Left ventricle myocardium inferior (tissue), 1 donor: Measurements from ENCODE around the gene VPS45. TPM values are rescaled to one million over a fixed set of nuclear protein-coding genes. Genes with fewer than 3 reads are reported as not detected.
A peak's percentile ranks its signal among the peaks of the same experiment; 100 is the strongest.

Source experiments
- DNase-seq: peaks from one replicate; pipeline ENCODE4 v3.0.0-alpha.2; 2020
- H3K27ac ChIP-seq: fragments of 200-600 bp; replicated peaks from 2 replicates; pipeline ENCODE4 v1.8.0; 2021
- H3K27me3 ChIP-seq: fragments of 200-600 bp; 2 replicates; pipeline ENCODE4 v1.8.0; 2021; ENCODE audit warnings: low read depth
- H3K36me3 ChIP-seq: fragments of 200-600 bp; 2 replicates; pipeline ENCODE4 v1.8.0; 2021
- H3K4me1 ChIP-seq: fragments of 200-600 bp; 2 replicates; pipeline ENCODE4 v1.8.0; 2021
- H3K4me3 ChIP-seq: fragments of 200-600 bp; 2 replicates; pipeline ENCODE4 v1.8.0; 2021; ENCODE audit warnings: mild to moderate bottlenecking, moderate library complexity
- H3K9me3 ChIP-seq: fragments of 200-600 bp; replicated peaks from 2 replicates; pipeline ENCODE4 v1.8.0; 2021
- CTCF ChIP-seq: fragments of 200-600 bp; IDR thresholded peaks from 2 replicates; pipeline ENCODE4 v1.8.0; 2021; ENCODE audit warnings: antibody characterized with exemption, mild to moderate bottlenecking, borderline replicate concordance
- intact Hi-C: fragments of 100-400 bp; cut with micrococcal nuclease; formaldehyde crosslinking; loops from one replicate; pipeline ENCODE4 v1.11.0; 2022
- total RNA-seq: library from RNA; stranded (reverse); fragmentation: NEBNext Ultra II Directional; extraction: Animal tissue kit (Norgen Biotek cat#: 25700); gene quantifications from one replicate; pipeline ENCODE4 v1.2.1, GENCODE V29; 2021
- donor health status: DM: no; HTN: yes; CAD: no; lungs with severe emphysema.

Gene VPS45
- total RNA-seq, 1 donor from 2014 or later, result 54.4 TPM

GRCh38 chr1:150109586-150109985 lies 42.0 kb downstream of the VPS45 start:
- Histone ChIP-seq H3K27ac (peak overlapping the region; percentile 37), H3K36me3 (peaks cover 29% of the 10 kb centered on the region), H3K4me3 (no peak overlapping the region), H3K27me3 (no peaks in the 10 kb centered on the region), H3K9me3 (peaks cover 10% of the 10 kb centered on the region), H3K4me1 (no peaks in the 10 kb centered on the region)
- TF ChIP-seq CTCF, result no peak
- no peak for DNase-seq
- intact Hi-C loops, result no loop called here

GRCh38 chr1:150110116-150110515 lies 42.5 kb downstream of the VPS45 start:
- Histone ChIP-seq H3K27me3 (no peaks in the 10 kb centered on the region), H3K27ac (peak overlapping the region; percentile 37), H3K36me3 (peaks cover 34% of the 10 kb centered on the region), H3K4me3 (no peak overlapping the region), H3K9me3 (peaks cover 16% of the 10 kb centered on the region), H3K4me1 (no peaks in the 10 kb centered on the region)
- DNase-seq, result no peak
- intact Hi-C loops, result no loop called here
- TF ChIP-seq CTCF, result no peak

- no peaks in the 10 kb centered on the region for H3K27me3 ChIP-seq
- H3K4me1 ChIP-seq, result no peaks in the 10 kb centered on the region
- no peak for DNase-seq
- no peak overlapping the region for H3K4me3 ChIP-seq
- peaks cover 19% of the 10 kb centered on the region for H3K9me3 ChIP-seq
- no peak for TF ChIP-seq CTCF
- intact Hi-C loops, result no loop called here
- peaks cover 40% of the 10 kb centered on the region for H3K36me3 ChIP-seq
- H3K27ac ChIP-seq, result no peak overlapping the region
These were observed 44.1 kb downstream of the VPS45 start for GRCh38 chr1:150111670-150112069.

- intact Hi-C loops, result no loop called here
- H3K27ac ChIP-seq, result no peak overlapping the region
- H3K36me3 ChIP-seq, result peaks cover 40% of the 10 kb centered on the region
- DNase-seq, result no peak
- TF ChIP-seq CTCF, result no peak
- H3K4me3 ChIP-seq, result no peak overlapping the region
- H3K9me3 ChIP-seq, result peaks cover 19% of the 10 kb centered on the region
- no peaks in the 10 kb centered on the region for H3K4me1 ChIP-seq
- no peaks in the 10 kb centered on the region for H3K27me3 ChIP-seq
These were observed 47.5 kb downstream of the VPS45 start for GRCh38 chr1:150115121-150115520.

GRCh38 chr1:150118716-150119115 lies 51.1 kb downstream of the VPS45 start:
- H3K4me3 ChIP-seq, result no peak overlapping the region
- no peak for TF ChIP-seq CTCF
- no peak overlapping the region for H3K27ac ChIP-seq
- H3K36me3 ChIP-seq, result peaks cover 36% of the 10 kb centered on the region
- H3K4me1 ChIP-seq, result no peaks in the 10 kb centered on the region
- no peaks in the 10 kb centered on the region for H3K27me3 ChIP-seq
- intact Hi-C loops, result no loop called here
- peaks cover 19% of the 10 kb centered on the region for H3K9me3 ChIP-seq
- no peak for DNase-seq
